ENCODE results near the gene MYF6.

DNA sequence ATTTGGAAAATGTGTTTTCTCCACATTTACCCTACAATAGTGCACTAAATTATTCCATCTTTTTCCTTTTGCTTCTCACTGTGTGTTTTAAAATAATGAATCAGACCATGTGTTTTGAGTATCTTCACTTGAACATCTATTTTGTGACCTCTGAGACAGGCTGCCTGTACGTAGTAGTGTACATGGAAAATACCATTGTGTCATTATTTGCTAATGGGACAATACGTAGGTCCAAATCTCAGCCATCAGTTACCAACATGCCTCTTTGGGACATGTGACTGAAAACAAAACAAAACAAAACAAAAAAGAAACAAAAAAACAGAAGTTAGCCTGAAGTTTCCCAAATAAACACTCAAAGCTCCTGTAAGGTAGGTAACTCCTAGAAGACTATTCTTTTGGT is 7.1 kb upstream of the MYF6 start:
- TF ChIP-seq, protein P1, sequence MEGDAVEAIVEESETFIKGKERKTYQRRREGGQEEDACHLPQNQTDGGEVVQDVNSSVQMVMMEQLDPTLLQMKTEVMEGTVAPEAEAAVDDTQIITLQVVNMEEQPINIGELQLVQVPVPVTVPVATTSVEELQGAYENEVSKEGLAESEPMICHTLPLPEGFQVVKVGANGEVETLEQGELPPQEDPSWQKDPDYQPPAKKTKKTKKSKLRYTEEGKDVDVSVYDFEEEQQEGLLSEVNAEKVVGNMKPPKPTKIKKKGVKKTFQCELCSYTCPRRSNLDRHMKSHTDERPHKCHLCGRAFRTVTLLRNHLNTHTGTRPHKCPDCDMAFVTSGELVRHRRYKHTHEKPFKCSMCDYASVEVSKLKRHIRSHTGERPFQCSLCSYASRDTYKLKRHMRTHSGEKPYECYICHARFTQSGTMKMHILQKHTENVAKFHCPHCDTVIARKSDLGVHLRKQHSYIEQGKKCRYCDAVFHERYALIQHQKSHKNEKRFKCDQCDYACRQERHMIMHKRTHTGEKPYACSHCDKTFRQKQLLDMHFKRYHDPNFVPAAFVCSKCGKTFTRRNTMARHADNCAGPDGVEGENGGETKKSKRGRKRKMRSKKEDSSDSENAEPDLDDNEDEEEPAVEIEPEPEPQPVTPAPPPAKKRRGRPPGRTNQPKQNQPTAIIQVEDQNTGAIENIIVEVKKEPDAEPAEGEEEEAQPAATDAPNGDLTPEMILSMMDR (IDR thresholded peaks at IDR 0.05; ENCODE audit: insufficient read depth, low read length, poor library complexity, severe bottlenecking): no peak
- TF ChIP-seq EZH2phosphoT487 (conservative IDR thresholded peaks at IDR 0.05; ENCODE audit: low read length): no peak
